Hepatocyte (in vitro differentiated cells): ENCODE measurements around the gene MACROD2. TPM values are rescaled to one million over a fixed set of nuclear protein-coding genes. Genes with fewer than 3 reads are reported as not detected.

Source experiments
- DNase-seq: peaks from one replicate; pipeline ENCODE4 v3.0.0-alpha.2; 2016; ENCODE audit warnings: low spot score
- H2AFZ ChIP-seq: fragments of 200-600 bp; sonication (generic); 2 replicates; pipeline ENCODE4 v1.6.0; 2016; ENCODE audit warnings: antibody characterized with exemption, mild to moderate bottlenecking
- H3K27ac ChIP-seq: fragments of 200-600 bp; sonication (generic); 2 replicates; pipeline ENCODE4 v1.5.1; 2016; ENCODE audit warnings: mild to moderate bottlenecking
- H3K27me3 ChIP-seq: fragments of 200-600 bp; sonication (generic); 2 replicates; pipeline ENCODE4 v1.6.1; 2016
- H3K36me3 ChIP-seq: fragments of 200-600 bp; sonication (generic); replicated peaks from 2 replicates; pipeline ENCODE4 v1.5.1; 2016; ENCODE audit warnings: low read depth; ENCODE audit not compliant: insufficient read depth
- H3K4me1 ChIP-seq: fragments of 200-600 bp; sonication (generic); 2 replicates; pipeline ENCODE4 v1.5.1; 2016; ENCODE audit warnings: mild to moderate bottlenecking, moderate library complexity; ENCODE audit not compliant: insufficient read depth
- H3K4me2 ChIP-seq: fragments of 200-600 bp; sonication (generic); 2 replicates; pipeline ENCODE4 v1.6.0; 2016
- H3K4me3 ChIP-seq: fragments of 200-600 bp; sonication (generic); 2 replicates; pipeline ENCODE4 v1.5.1; 2016; ENCODE audit warnings: mild to moderate bottlenecking
- H3K79me2 ChIP-seq: fragments of 200-600 bp; sonication (generic); 2 replicates; pipeline ENCODE4 v1.6.0; 2017; ENCODE audit warnings: mild to moderate bottlenecking
- H3K9me2 ChIP-seq: fragments of 200-600 bp; sonication (generic); replicated peaks from 2 replicates; pipeline ENCODE4 v1.6.0; 2017; ENCODE audit warnings: mild to moderate bottlenecking; ENCODE audit not compliant: insufficient read depth
- H3K9me3 ChIP-seq: fragments of 200-600 bp; sonication (generic); 2 replicates; pipeline ENCODE4 v1.5.1; 2016; ENCODE audit warnings: low read depth, mild to moderate bottlenecking
- H4K20me1 ChIP-seq: fragments of 200-600 bp; sonication (generic); 2 replicates; pipeline ENCODE4 v1.6.0; 2016; ENCODE audit warnings: mild to moderate bottlenecking; ENCODE audit not compliant: insufficient read depth, poor library complexity, severe bottlenecking
- EZH2 ChIP-seq: fragments of 200-600 bp; sonication (generic); IDR thresholded peaks from 2 replicates; pipeline ENCODE4 v1.6.1; 2016; ENCODE audit warnings: antibody characterized with exemption, mild to moderate bottlenecking, borderline replicate concordance
- EZH2phosphoT487 ChIP-seq: fragments of 200-600 bp; sonication (generic); IDR thresholded peaks from one replicate; pipeline ENCODE4 v1.6.1; 2018; ENCODE audit warnings: antibody characterized with exemption, mild to moderate bottlenecking, low read depth, moderate library complexity; ENCODE audit not compliant: unreplicated experiment, severe bottlenecking
- WGBS: methylation state at CpG from one replicate; pipeline ENCODE4 v1.1.6; 2016; ENCODE audit warnings: low lambda C conversion rate; ENCODE audit errors: missing lambda C conversion rate; 5-methylcytosine and 5-hydroxymethylcytosine counted together
- polyA plus RNA-seq: library from polyadenylated mRNA; unstranded; fragments of >200 nt; fragmentation: Nextera tagmentation; extraction: Ambion mirVana; gene quantifications from 2 replicates; pipeline ENCODE4 v1.2.1, GENCODE V29; 2016
- total RNA-seq: library from RNA; depleted of rRNA; stranded (reverse); fragments of >200 nt; gene quantifications from 2 replicates; pipeline ENCODE4 v1.2.3, GENCODE V29; 2014
- TF ChIP-seq, protein P1 (sequence below): fragments of 200-600 bp; sonication (generic); IDR thresholded peaks from 2 replicates; pipeline ENCODE4 v1.5.1; 2016; ENCODE audit warnings: antibody characterized with exemption, mild to moderate bottlenecking; ENCODE audit not compliant: poor library complexity

MACROD2 gene
- total and polyA plus RNA-seq, 2 experiments from 2014 or later: 2.4 to 3.1 TPM

DNA sequence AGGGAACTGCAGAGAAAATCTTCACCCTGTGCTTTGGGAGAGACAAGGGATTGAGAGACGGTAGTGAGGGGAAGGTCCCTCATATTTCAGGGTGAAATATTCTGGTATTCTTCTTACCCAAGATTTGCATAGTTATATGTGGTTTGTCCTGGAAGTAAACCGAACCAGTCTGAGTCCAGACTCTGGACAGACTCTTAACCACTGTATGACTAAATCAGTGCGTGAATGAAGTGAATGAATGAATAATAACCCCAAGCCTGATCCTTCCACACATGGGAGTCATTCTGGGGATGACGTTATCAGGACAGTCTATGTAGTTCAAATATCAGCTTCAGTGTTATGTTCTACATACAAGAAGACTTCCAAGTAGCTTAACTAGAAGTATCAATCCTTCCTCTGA, 1887.2 kb downstream of the MACROD2 start:
- H3K79me2 ChIP-seq: no peaks in the 10 kb centered on the region
- no peak overlapping the region for H3K27ac ChIP-seq
- no peaks in the 10 kb centered on the region for H3K36me3 ChIP-seq
- H3K27me3 ChIP-seq: no peaks in the 10 kb centered on the region
- no peaks in the 10 kb centered on the region for H3K4me1 ChIP-seq
- no peak overlapping the region for H3K4me3 ChIP-seq
- H3K4me2 ChIP-seq: no peak overlapping the region
- TF ChIP-seq EZH2phosphoT487: no peak
- TF ChIP-seq EZH2: no peak
- TF ChIP-seq, protein P1, sequence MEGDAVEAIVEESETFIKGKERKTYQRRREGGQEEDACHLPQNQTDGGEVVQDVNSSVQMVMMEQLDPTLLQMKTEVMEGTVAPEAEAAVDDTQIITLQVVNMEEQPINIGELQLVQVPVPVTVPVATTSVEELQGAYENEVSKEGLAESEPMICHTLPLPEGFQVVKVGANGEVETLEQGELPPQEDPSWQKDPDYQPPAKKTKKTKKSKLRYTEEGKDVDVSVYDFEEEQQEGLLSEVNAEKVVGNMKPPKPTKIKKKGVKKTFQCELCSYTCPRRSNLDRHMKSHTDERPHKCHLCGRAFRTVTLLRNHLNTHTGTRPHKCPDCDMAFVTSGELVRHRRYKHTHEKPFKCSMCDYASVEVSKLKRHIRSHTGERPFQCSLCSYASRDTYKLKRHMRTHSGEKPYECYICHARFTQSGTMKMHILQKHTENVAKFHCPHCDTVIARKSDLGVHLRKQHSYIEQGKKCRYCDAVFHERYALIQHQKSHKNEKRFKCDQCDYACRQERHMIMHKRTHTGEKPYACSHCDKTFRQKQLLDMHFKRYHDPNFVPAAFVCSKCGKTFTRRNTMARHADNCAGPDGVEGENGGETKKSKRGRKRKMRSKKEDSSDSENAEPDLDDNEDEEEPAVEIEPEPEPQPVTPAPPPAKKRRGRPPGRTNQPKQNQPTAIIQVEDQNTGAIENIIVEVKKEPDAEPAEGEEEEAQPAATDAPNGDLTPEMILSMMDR: no peak
- H3K9me2 ChIP-seq: no peaks in the 10 kb centered on the region
- 89% methylated on average over 4 of the region's 4 CpGs for WGBS
- H4K20me1 ChIP-seq: no peaks in the 10 kb centered on the region
- H2AFZ ChIP-seq: no peak overlapping the region
- DNase-seq: no peak
- H3K9me3 ChIP-seq: no peaks in the 10 kb centered on the region

DNA sequence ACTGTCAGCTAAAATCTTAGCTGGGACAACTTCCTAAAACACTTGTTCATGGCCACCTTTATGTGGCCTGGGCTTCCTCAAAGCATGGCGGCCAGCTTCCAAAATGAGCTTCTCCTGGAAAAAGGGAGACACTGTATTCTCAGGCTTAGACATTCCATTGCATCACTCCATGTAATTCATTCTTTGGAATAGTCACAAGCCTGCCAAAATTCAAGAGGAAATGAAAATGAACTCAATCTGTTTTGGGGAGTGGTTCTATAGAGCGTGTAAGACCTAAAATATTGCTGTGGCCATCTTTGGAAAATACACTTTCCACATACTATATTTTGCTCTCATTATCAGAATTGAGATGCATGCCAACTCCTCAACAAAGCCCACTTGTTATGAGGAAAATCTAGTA, 1890.9 kb downstream of the MACROD2 start:
- Histone ChIP-seq H3K36me3 (no peaks in the 10 kb centered on the region), H3K79me2 (no peaks in the 10 kb centered on the region), H3K9me3 (no peaks in the 10 kb centered on the region), H3K4me1 (no peaks in the 10 kb centered on the region), H4K20me1 (no peaks in the 10 kb centered on the region), H3K27ac (no peak overlapping the region), H3K27me3 (no peaks in the 10 kb centered on the region), H3K9me2 (no peaks in the 10 kb centered on the region), H3K4me3 (no peak overlapping the region), H3K4me2 (no peak overlapping the region), H2AFZ (no peak overlapping the region)
- WGBS: 98% methylated on average over 2 of the region's 2 CpGs
- no peak for DNase-seq
- TF ChIP-seq EZH2phosphoT487 (no peak), EZH2 (no peak)
- TF ChIP-seq, protein P1: no peak

DNA sequence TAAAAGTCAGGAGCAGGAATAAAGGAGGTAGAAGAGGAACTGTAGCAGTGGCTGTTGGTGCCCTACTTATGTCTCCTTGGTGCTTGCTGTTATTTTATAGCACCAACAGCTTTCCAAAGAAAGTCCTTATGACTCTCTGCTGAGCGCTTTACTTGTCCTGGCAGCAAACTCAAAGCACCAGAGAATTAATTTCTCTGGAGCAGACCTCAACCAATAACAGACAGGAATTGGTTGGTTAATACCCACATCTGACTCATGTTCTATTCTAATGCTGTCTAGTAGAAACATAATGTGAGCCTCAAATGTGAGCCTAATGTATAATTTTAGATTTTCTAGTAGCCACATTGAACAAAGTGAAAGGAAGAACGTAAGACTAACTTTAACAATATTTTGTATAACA, 1892.1 kb downstream of the MACROD2 start:
- no peak overlapping the region for H3K4me2 ChIP-seq
- TF ChIP-seq, protein P1: no peak
- TF ChIP-seq EZH2 (no peak), EZH2phosphoT487 (no peak)
- no peaks in the 10 kb centered on the region for H3K79me2 ChIP-seq
- no peaks in the 10 kb centered on the region for H4K20me1 ChIP-seq
- no peak overlapping the region for H3K4me3 ChIP-seq
- 98% methylated on average over 2 of the region's 2 CpGs for WGBS
- DNase-seq: no peak
- H3K36me3 ChIP-seq: no peaks in the 10 kb centered on the region
- no peaks in the 10 kb centered on the region for H3K9me3 ChIP-seq
- H2AFZ ChIP-seq: no peak overlapping the region
- H3K4me1 ChIP-seq: no peaks in the 10 kb centered on the region
- H3K9me2 ChIP-seq: no peaks in the 10 kb centered on the region
- H3K27ac ChIP-seq: no peak overlapping the region
- H3K27me3 ChIP-seq: no peaks in the 10 kb centered on the region

DNA sequence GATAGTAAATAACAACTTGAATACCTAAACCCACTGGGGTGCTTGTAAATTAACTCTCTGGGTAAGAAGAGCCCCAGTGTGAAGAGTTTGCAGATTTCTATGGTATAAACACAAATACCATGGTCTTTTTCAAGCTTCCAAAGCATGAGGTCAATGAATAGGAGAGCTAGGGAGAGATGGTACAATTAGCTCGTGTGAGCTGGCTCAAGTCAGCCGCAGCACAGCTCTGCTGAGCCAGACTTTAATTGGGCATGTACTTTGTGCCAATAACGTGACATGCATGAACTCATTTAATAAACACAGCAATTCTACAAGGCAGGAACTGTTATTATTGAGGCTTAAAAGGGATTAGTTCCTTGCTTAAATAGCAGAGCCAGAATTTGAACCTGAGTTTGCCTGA, 1893.7 kb downstream of the MACROD2 start:
- WGBS: 71% methylated on average over 3 of the region's 3 CpGs
- no peaks in the 10 kb centered on the region for H3K9me2 ChIP-seq
- no peak overlapping the region for H3K4me2 ChIP-seq
- no peak for DNase-seq
- no peaks in the 10 kb centered on the region for H3K36me3 ChIP-seq
- H3K79me2 ChIP-seq: no peaks in the 10 kb centered on the region
- H3K4me1 ChIP-seq: no peaks in the 10 kb centered on the region
- no peaks in the 10 kb centered on the region for H3K9me3 ChIP-seq
- no peak for TF ChIP-seq EZH2
- no peaks in the 10 kb centered on the region for H3K27me3 ChIP-seq
- no peaks in the 10 kb centered on the region for H4K20me1 ChIP-seq
- H3K4me3 ChIP-seq: no peak overlapping the region
- H3K27ac ChIP-seq: no peak overlapping the region
- no peak overlapping the region for H2AFZ ChIP-seq
